Uterus (tissue), 4 donors: Measurements from ENCODE around the gene ACCS. TPM values are rescaled to one million over a fixed set of nuclear protein-coding genes. Genes with fewer than 3 reads are reported as not detected.

Experiments
- DNase-seq, 2 donors: peaks; one replicate each; pipeline ENCODE4 v3.0.0-alpha.2; 2019 to 2020
- H3K27ac ChIP-seq, 2 donors: fragments of 200-600 bp; sonication (generic); 1 replicate in 1 of 2; 2 replicates in 1 of 2; pipeline ENCODE4 v1.5.1; 2016 to 2018
- H3K27me3 ChIP-seq, 2 donors: fragments of 200-600 bp; sonication (generic); one replicate each; pipeline ENCODE4 v1.5.1; 2018 to 2019; ENCODE audit warnings: control low read depth in 1 of 2
- H3K36me3 ChIP-seq, 2 donors: fragments of 200-600 bp; sonication (generic); one replicate each; pipeline ENCODE4 v1.5.1; 2019; ENCODE audit warnings: control low read depth in 1 of 2
- H3K4me1 ChIP-seq, 2 donors: fragments of 200-600 bp; sonication (generic); one replicate each; pipeline ENCODE4 v1.5.1; 2018 to 2019; ENCODE audit warnings: control low read depth in 1 of 2
- H3K4me3 ChIP-seq, 2 donors: fragments of 200-600 bp; sonication (generic); 1 replicate in 1 of 2; 2 replicates in 1 of 2; pipeline ENCODE4 v1.5.1; 2018 to 2019; ENCODE audit warnings: mild to moderate bottlenecking in 1 of 2
- H3K9me3 ChIP-seq, 2 donors: fragments of 200-600 bp; sonication (generic); one replicate each; pipeline ENCODE4 v1.5.1; 2019; ENCODE audit warnings: control low read depth in 1 of 2
- POLR2A ChIP-seq, 2 donors: fragments of 450-650 bp; IDR thresholded peaks; one replicate each; pipeline ENCODE4 v1.6.1; 2016; ENCODE audit warnings: antibody characterized with exemption in 2 of 2, mild to moderate bottlenecking in 1 of 2, moderate library complexity in 1 of 2
- intact Hi-C: fragments of 100-400 bp; cut with DNase I; formaldehyde crosslinking; loops from one replicate; pipeline ENCODE4 v1.15.1; 2023; ENCODE audit warnings: low total_unique reads
- total RNA-seq, 4 donors: library from RNA; depleted of rRNA in 3 of 4; stranded (reverse); fragments of >200 nt in 3 of 4; gene quantifications; one replicate each; pipeline versions ENCODE4 v1.1.0 to v1.2.4, GENCODE V29; 2014 to 2023
- TF ChIP-seq, protein P1 (sequence below), 4 experiments: fragments of 200-600 bp in 2 of 4; fragments of 450-650 bp in 2 of 4; sonication (generic) in 2 of 4; IDR thresholded peaks; one replicate each; pipeline ENCODE4 v1.5.1; 2016 to 2019; ENCODE audit warnings: antibody characterized with exemption in 4 of 4, mild to moderate bottlenecking in 2 of 4, moderate library complexity in 1 of 4
- donor health status: DM: yes; HTN: yes; CAD: no.

ACCS gene
- total RNA-seq, 4 donors from 2014 or later = 13.1 to 49.4 (median 27.0) TPM

DNA sequence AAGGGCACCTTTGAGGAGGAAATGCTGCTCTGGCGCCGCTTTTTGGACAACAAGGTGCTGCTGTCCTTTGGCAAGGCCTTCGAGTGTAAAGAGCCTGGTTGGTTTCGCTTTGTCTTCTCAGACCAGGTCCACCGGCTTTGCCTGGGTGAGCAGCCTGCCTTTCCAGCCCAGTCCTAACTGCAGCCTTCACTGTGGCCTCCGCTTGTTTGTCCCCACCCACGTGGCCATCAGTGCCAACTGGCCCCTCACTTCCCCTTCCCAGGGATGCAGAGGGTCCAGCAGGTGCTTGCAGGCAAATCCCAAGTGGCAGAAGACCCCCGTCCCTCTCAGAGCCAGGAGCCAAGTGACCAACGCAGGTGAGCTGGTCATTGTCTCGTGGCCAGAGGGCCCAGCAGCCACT lies 17.4 kb downstream of the ACCS start:
- Histone ChIP-seq H3K9me3 (no peaks in the 10 kb centered on the region), H3K4me3 (no peak overlapping the region), H3K27ac (peak overlapping the region; percentile 66 to 86), H3K4me1 (no peaks in the 10 kb centered on the region), H3K36me3 (no peaks in the 10 kb centered on the region), H3K27me3 (no peaks in the 10 kb centered on the region)
- TF ChIP-seq, protein P1, sequence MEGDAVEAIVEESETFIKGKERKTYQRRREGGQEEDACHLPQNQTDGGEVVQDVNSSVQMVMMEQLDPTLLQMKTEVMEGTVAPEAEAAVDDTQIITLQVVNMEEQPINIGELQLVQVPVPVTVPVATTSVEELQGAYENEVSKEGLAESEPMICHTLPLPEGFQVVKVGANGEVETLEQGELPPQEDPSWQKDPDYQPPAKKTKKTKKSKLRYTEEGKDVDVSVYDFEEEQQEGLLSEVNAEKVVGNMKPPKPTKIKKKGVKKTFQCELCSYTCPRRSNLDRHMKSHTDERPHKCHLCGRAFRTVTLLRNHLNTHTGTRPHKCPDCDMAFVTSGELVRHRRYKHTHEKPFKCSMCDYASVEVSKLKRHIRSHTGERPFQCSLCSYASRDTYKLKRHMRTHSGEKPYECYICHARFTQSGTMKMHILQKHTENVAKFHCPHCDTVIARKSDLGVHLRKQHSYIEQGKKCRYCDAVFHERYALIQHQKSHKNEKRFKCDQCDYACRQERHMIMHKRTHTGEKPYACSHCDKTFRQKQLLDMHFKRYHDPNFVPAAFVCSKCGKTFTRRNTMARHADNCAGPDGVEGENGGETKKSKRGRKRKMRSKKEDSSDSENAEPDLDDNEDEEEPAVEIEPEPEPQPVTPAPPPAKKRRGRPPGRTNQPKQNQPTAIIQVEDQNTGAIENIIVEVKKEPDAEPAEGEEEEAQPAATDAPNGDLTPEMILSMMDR (IDR thresholded peaks at IDR 0.05) = no peak
- TF ChIP-seq POLR2A (IDR thresholded peaks at IDR 0.05) = no peak
- DNase-seq = no peak
- intact Hi-C loops = no loop called here

DNA sequence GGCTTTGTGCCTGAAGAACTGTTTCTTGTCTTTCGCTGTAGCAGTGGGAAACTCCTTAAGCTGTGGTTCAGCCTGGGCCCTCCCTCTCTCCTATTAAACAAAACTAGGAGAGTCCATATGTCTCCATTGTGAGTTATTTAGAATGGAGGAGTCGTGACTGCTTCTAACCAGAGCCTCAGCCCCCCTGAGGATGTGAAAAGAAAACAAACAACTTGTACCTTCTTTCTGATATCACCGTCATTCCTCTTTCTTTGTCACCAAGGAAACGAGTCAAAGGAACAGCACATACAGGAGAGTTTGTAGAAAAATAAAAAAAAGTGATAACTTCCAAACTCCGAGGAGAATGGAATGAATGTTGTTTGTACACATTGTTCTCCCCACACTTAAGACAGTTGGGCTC lies 17.8 kb downstream of the ACCS start:
- Histone ChIP-seq H3K9me3 (no peaks in the 10 kb centered on the region), H3K27ac (peak overlapping the region; percentile 66 to 86), H3K4me3 (no peak overlapping the region), H3K4me1 (no peaks in the 10 kb centered on the region), H3K36me3 (no peaks in the 10 kb centered on the region), H3K27me3 (no peaks in the 10 kb centered on the region)
- intact Hi-C loops = no loop called here
- no peak for TF ChIP-seq POLR2A (IDR thresholded peaks at IDR 0.05)
- TF ChIP-seq, protein P1 (IDR thresholded peaks at IDR 0.05) = no peak
- peak in 1 of 2 donors; percentile 42 for DNase-seq

DNA sequence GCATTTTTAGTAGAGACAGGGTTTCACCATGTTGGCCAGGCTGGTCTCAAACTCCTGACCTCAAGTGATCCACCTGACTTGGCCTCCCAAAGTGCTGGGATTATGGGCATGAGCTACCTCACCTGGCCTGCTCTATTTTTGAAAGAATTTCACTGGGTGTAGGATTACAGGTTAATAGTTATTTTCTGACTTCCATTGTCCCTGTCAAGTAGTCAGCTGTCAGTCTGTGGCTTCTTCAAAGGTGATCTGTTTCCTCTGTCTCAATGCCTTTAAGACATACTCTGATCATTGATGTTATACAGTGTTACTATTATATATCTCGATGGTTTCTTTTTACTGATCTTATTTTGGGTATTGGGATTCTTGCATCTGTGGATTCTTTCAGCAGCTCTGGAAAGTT lies 19.3 kb downstream of the ACCS start:
- H3K27me3 ChIP-seq = no peaks in the 10 kb centered on the region
- no peaks in the 10 kb centered on the region for H3K9me3 ChIP-seq
- H3K4me3 ChIP-seq = no peak overlapping the region
- intact Hi-C loops = no loop called here
- H3K36me3 ChIP-seq = no peaks in the 10 kb centered on the region
- TF ChIP-seq, protein P1 (IDR thresholded peaks at IDR 0.05) = no peak
- no peak for TF ChIP-seq POLR2A (IDR thresholded peaks at IDR 0.05)
- no peaks in the 10 kb centered on the region for H3K4me1 ChIP-seq
- no peak for DNase-seq
- H3K27ac ChIP-seq = peak overlapping the region in 1 of 2 donors; percentile 86

DNA sequence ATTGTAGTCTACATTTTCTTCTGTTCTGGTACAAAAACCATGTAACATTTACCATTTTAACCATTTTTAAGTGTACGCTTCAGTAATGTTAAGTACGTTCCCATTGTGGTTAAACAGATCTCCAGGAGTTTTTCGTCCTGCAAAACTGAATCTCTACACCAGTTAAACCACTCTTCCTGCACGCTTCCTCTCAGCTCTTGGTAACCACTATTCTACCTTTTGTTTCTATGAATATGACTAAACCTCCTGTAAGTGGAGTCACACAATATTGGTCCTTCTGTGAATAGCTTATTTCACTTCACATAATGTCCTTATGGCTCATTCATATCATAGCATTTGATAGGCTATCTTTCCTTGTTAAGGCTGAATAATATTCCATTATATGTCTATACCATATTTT lies 22.3 kb downstream of the ACCS start:
- Histone ChIP-seq H3K9me3 (no peaks in the 10 kb centered on the region), H3K27ac (no peak overlapping the region), H3K27me3 (no peaks in the 10 kb centered on the region), H3K4me1 (no peaks in the 10 kb centered on the region), H3K4me3 (no peak overlapping the region), H3K36me3 (no peaks in the 10 kb centered on the region)
- no peak for TF ChIP-seq POLR2A (IDR thresholded peaks at IDR 0.05)
- TF ChIP-seq, protein P1 (IDR thresholded peaks at IDR 0.05) = no peak
- DNase-seq = no peak
- intact Hi-C loops = no loop called here

DNA sequence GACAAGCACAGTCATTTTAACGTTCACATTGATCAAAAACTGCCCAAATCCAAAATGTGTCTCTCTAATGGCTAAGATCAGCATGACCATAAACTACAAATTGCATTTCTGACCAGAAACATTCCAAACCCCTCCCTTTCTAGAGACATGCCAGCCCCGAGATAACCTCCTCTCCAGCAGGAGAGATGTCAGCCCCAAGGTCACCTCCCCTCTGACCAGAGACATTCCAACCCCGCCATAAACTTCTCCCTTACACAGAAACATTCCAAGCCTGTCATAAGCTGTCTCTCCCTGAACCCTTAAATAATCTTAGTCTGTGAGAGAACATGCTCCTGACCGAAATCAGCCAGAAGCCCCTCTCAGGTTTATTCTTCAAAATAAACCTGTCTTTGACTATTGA lies 22.8 kb downstream of the ACCS start:
- DNase-seq = no peak
- Histone ChIP-seq H3K4me1 (no peaks in the 10 kb centered on the region), H3K4me3 (no peak overlapping the region), H3K27me3 (no peaks in the 10 kb centered on the region), H3K36me3 (no peaks in the 10 kb centered on the region), H3K9me3 (no peaks in the 10 kb centered on the region), H3K27ac (no peak overlapping the region)
- TF ChIP-seq POLR2A (IDR thresholded peaks at IDR 0.05) = no peak
- TF ChIP-seq, protein P1 (IDR thresholded peaks at IDR 0.05) = no peak
- intact Hi-C loops = no loop called here
